Neural crest cell (in vitro differentiated cells): Measurements from ENCODE around the gene TXNRD1. TPM values are rescaled to one million over a fixed set of nuclear protein-coding genes. Genes with fewer than 3 reads are reported as not detected.
A peak's percentile ranks its signal among the peaks of the same experiment; 100 is the strongest.

ENCODE experiments used
- DNase-seq: peaks from one replicate; pipeline ENCODE4 v3.0.0; 2021; ENCODE audit warnings: low read depth, mixed read lengths, low spot score
- H3K27ac Mint-ChIP-seq: one replicate; pipeline ENCODE4 v1.8.0; 2021; ENCODE audit warnings: mild to moderate bottlenecking, mixed read lengths; ENCODE audit not compliant: unreplicated experiment
- H3K27me3 Mint-ChIP-seq: 2 replicates; pipeline ENCODE4 v1.8.0; 2021; ENCODE audit warnings: low read depth, mild to moderate bottlenecking, mixed read lengths
- H3K36me3 Mint-ChIP-seq: 2 replicates; pipeline ENCODE4 v1.8.0; 2021; ENCODE audit warnings: low read depth, mild to moderate bottlenecking, mixed read lengths
- H3K4me1 Mint-ChIP-seq: 2 replicates; pipeline ENCODE4 v1.8.0; 2021; ENCODE audit warnings: mixed read lengths
- H3K4me3 Mint-ChIP-seq: one replicate; pipeline ENCODE4 v1.8.0; 2021; ENCODE audit warnings: mild to moderate bottlenecking, mixed read lengths
- H3K9me3 Mint-ChIP-seq: 2 replicates; pipeline ENCODE4 v1.8.0; 2021; ENCODE audit warnings: mixed read lengths
- CTCF ChIP-seq: fragments of 200-600 bp; sonication (generic); conservative IDR thresholded peaks from 2 replicates; pipeline ENCODE4 v1.5.0; 2021; ENCODE audit warnings: antibody characterized with exemption, mild to moderate bottlenecking
- total RNA-seq: library from RNA; stranded (reverse); gene quantifications from 2 replicates; pipeline ENCODE4 v1.2.1, GENCODE V29; 2021

TXNRD1 gene
- total RNA-seq, 1 donor from 2014 or later, result 105 TPM

GRCh38 chr12:104305349-104305748, 89.8 kb downstream of the TXNRD1 start:
- Mint-ChIP-seq H3K36me3 (peaks cover 35% of the 10 kb centered on the region), H3K27ac (no peak overlapping the region), H3K4me3 (no peak overlapping the region), H3K27me3 (no peaks in the 10 kb centered on the region), H3K9me3 (peaks cover 2% of the 10 kb centered on the region), H3K4me1 (peaks cover 50% of the 10 kb centered on the region)
- DNase-seq, result no peak
- TF ChIP-seq CTCF, result no peak

- no peak overlapping the region for H3K27ac Mint-ChIP-seq
- no peak overlapping the region for H3K4me3 Mint-ChIP-seq
- H3K36me3 Mint-ChIP-seq, result peaks cover 35% of the 10 kb centered on the region
- H3K9me3 Mint-ChIP-seq, result peaks cover 2% of the 10 kb centered on the region
- no peak for DNase-seq
- no peaks in the 10 kb centered on the region for H3K27me3 Mint-ChIP-seq
- TF ChIP-seq CTCF, result no peak
- peaks cover 50% of the 10 kb centered on the region for H3K4me1 Mint-ChIP-seq
Observed at GRCh38 chr12:104306376-104306775, 90.8 kb downstream of the TXNRD1 start.

- peaks cover 29% of the 10 kb centered on the region for H3K36me3 Mint-ChIP-seq
- DNase-seq, result no peak
- peaks cover 2% of the 10 kb centered on the region for H3K9me3 Mint-ChIP-seq
- H3K27ac Mint-ChIP-seq, result no peak overlapping the region
- TF ChIP-seq CTCF, result no peak
- peak overlapping the region; percentile 14 for H3K4me3 Mint-ChIP-seq
- H3K4me1 Mint-ChIP-seq, result peaks cover 46% of the 10 kb centered on the region
- H3K27me3 Mint-ChIP-seq, result no peaks in the 10 kb centered on the region
Observed at GRCh38 chr12:104306943-104307654, 91.5 kb downstream of the TXNRD1 start.

- Mint-ChIP-seq H3K36me3 (peaks cover 28% of the 10 kb centered on the region), H3K4me3 (peak overlapping the region; percentile 14), H3K4me1 (peaks cover 46% of the 10 kb centered on the region), H3K27ac (no peak overlapping the region), H3K9me3 (peaks cover 2% of the 10 kb centered on the region), H3K27me3 (no peaks in the 10 kb centered on the region)
- no peak for TF ChIP-seq CTCF
- no peak for DNase-seq
Observed at GRCh38 chr12:104307655-104308000, 92.0 kb downstream of the TXNRD1 start.

GRCh38 chr12:104309446-104309993, 93.9 kb downstream of the TXNRD1 start:
- no peak for DNase-seq
- Mint-ChIP-seq H3K27me3 (no peaks in the 10 kb centered on the region), H3K4me3 (no peak overlapping the region), H3K27ac (no peak overlapping the region), H3K36me3 (peaks cover 20% of the 10 kb centered on the region), H3K4me1 (peaks cover 29% of the 10 kb centered on the region), H3K9me3 (peaks cover 2% of the 10 kb centered on the region)
- TF ChIP-seq CTCF, result no peak
